Measurements from ENCODE around the gene PEPD.

The PEPD gene

DNA sequence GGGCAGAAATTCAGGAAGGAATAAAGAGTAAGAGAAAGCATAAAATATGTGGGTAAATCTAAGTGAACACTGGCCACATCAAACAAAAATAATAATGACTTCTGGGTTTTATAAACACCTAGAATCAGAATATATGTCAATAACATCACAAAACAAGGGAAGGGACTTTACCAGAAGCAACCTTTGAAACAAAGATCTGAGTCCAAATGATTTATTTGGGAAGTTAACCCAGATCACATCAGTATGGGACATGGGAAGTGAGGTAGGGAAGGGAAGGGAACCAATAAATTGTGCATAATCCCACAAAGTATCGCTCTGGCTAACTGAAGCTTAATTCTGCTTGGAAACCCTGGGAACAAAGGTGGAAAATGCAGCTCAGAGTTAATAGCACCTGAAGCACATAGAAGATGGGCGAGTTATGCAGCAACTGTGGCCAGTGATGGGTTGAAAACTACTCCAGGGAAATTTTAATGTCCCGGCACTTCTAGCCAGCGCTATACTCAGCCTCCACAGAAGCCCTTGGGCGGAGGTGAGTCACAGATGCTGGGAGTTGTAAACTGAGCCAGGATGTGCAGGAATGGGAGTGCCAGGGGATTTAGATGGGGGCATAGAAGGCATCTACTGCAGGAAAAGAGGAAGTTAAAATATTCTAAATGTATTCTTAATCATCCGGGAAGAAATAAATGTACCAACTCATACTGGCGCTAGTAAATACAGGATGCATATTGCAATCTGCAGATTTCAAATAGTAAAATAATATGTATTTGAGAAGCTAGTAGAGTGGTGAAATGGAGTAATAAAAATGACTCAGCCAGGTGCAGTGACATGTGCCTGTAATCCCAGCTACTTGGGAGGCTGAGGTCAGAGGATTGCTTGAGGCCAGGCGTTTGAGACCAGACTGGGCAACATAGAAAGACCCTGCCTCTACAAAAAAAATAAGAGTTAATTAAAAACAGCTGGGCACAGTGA, 182.3 kb downstream of the PEPD start:
- DNase-seq (ENCODE audit: low read depth in 1 of 2, low spot score in 1 of 2): no peak

All from activated CD4-positive, alpha-beta T cell treated with anti-CD3 and anti-CD28 coated beads, Interleukin-2, amount 50 U/mL, for 24 hours (primary cell).